Fibroblast of peridontal ligament (primary cell): ENCODE data around the gene CYB561D1.
A peak's percentile ranks its signal among the peaks of the same experiment; 100 is the strongest.

Experiments
- DNase-seq: peaks from one replicate; pipeline ENCODE4 v3.0.0-alpha.2; 2010; ENCODE audit errors: extremely low read depth

Gene CYB561D1

DNA sequence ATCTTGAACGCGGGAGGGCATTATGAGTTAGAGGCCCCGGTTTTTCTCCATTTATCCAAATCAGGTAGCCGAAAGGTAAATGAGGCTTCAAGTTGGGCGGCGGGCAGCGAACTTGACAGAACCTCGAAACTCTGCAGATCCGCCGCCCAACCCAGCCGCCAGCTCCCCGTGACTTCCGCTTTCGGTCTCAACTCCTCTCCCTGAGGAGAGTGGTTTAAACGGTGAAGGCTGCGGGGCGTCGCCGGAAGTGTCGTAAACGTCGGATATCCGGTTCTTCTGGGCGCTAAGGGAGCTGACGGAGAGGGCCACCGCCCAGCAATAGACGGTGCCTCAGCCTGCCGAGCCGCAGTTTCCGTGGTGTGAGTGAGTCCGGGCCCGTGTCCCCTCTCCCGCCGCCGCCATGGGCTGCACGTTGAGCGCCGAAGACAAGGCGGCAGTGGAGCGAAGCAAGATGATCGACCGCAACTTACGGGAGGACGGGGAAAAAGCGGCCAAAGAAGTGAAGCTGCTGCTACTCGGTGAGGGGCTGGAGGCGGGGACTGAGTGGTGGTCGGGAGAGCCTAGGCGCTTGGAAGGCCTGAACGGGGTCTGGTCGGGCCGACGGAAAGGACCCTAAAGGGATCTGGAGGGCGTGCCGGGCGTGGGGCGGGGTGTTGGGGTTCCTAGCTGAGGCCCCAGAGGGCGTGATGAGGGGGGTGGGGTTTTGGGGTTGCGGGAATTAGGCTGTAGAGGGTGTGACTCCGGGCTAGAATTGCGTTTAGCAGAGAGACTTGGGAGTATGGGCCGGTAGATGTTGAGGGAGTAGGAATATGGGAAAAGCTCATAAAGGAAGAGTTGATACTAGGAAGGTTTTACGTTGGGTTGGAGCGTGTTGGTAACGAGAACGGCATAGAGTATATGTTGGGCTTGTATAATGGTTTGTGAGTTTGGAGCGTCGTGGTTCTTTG lies 54.7 kb downstream of the CYB561D1 start, which contains the start of gene GNAI3:
GNAI3 (plus strand) TSS at position 295 of the 947 bp plus-strand sequence; CDS start at position 401, 106 bp downstream.
- DNase-seq = peak; percentile 95
